ENCODE data around the gene BIK. TPM values are rescaled to one million over a fixed set of nuclear protein-coding genes. Genes with fewer than 3 reads are reported as not detected.

The BIK gene
- total RNA-seq, 1 donor from 2014 or later, result not detected

DNA sequence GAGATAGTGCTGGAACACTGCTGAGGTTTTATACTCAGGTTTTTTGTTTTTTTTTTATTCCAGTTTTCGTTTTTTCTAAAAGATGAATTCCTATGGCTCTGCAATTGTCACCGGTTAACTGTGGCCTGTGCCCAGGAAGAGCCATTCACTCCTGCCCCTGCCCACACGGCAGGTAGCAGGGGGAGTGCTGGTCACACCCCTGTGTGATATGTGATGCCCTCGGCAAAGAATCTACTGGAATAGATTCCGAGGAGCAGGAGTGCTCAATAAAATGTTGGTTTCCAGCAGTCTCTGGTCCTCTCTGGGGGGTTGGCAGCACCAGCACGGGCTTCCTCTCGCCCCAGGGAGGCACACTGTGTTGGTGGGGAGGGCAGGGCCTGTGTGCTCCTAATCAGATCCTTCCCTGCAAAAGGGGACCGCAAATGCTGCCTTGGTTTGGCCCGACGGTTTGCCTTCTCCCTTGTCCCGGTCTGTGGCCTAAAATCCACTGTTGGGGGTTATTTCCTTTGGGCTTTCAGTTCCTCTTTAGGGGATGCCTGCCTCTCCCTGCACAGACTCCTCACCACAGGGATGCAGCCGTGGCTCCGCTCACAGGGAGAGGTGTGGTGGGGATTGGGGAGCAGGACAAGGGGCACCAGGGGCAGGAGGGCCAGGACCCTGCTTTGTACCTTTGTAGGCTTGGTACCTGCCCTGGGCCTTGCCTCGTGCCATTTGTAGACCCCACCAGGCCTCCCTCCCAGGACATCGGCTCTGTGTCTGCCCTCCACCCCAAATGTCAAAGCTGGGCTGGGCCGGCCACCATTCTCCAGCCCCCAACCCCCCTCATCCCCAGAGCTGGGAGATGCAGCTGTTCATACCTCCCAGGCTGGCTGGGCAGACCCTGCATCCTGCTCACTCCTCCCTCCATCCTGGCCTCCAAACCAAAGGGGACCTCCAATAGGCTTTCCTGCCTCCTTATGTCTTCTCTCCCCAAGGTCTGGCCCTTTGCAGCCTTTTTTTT, 19.2 kb downstream of the BIK start:
- Histone ChIP-seq H3K36me3 (peaks cover 0 to 29% of the 10 kb centered on the region in 2 donors), H3K27ac (no peak overlapping the region), H3K9me3 (no peaks in the 10 kb centered on the region), H3K27me3 (no peaks in the 10 kb centered on the region), H3K4me3 (no peak overlapping the region), H3K4me1 (peaks cover 14% of the 10 kb centered on the region)
- TF ChIP-seq POLR2A (IDR thresholded peaks at IDR 0.05), result no peak
- no peak for TF ChIP-seq POLR2AphosphoS5 (IDR thresholded peaks at IDR 0.05; ENCODE audit: insufficient read depth in 1 of 2, low read depth in 1 of 2)
- no peak for TF ChIP-seq CTCF (IDR thresholded peaks at IDR 0.05)
- intact Hi-C loops (cut with DNase I), result no loop called here
- no peak for DNase-seq (ENCODE audit: extremely low spot score in 2 of 2)

GRCh38 chr22:43131773-43132501, 21.4 kb downstream of the BIK start:
- H3K27ac ChIP-seq, result no peak overlapping the region

GRCh38 chr22:43133401-43133800, 22.9 kb downstream of the BIK start:
- intact Hi-C loops (cut with DNase I), result no loop called here
- Histone ChIP-seq H3K27ac (no peak overlapping the region), H3K4me1 (peaks cover 11% of the 10 kb centered on the region), H3K36me3 (peaks cover 0 to 64% of the 10 kb centered on the region in 2 donors), H3K9me3 (no peaks in the 10 kb centered on the region), H3K27me3 (no peaks in the 10 kb centered on the region), H3K4me3 (no peak overlapping the region)
- TF ChIP-seq POLR2AphosphoS5 (IDR thresholded peaks at IDR 0.05; ENCODE audit: insufficient read depth in 1 of 2, low read depth in 1 of 2) (no peak), POLR2A (IDR thresholded peaks at IDR 0.05) (no peak), CTCF (IDR thresholded peaks at IDR 0.05) (no peak)
- no peak for DNase-seq (ENCODE audit: extremely low spot score in 2 of 2)

More at GRCh38 chr22:43131773-43132501, 21.4 kb downstream of the BIK start:
- TF ChIP-seq POLR2A (IDR thresholded peaks at IDR 0.05) (no peak), CTCF (IDR thresholded peaks at IDR 0.05) (no peak), POLR2AphosphoS5 (IDR thresholded peaks at IDR 0.05; ENCODE audit: insufficient read depth in 1 of 2, low read depth in 1 of 2) (no peak)
- Histone ChIP-seq H3K36me3 (peaks cover 0 to 49% of the 10 kb centered on the region in 2 donors), H3K4me1 (peaks cover 22% of the 10 kb centered on the region), H3K4me3 (no peak overlapping the region), H3K27me3 (no peaks in the 10 kb centered on the region), H3K9me3 (no peaks in the 10 kb centered on the region)
- DNase-seq (ENCODE audit: extremely low spot score in 2 of 2), result no peak
- intact Hi-C loops (cut with DNase I), result no loop called here

DNA sequence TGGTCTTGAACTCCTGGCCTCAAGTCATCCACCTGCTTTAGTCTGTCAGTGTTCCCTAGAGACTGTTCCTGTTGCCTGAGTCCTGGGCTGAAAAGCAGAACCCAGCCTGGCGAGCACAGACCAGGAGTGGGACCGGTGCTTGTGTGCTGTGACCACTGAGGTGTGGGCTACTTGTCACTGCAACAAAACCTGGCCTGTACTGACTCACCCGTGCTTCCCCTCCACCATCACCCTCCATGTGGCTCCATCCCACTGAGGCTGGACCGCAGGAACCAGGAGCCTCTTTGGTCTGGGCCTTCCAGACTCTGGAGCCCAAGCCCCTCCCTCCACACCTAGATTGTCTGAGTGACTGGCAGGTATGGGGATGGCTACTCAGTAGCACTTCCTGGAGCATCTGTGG, 24.0 kb downstream of the BIK start:
- no peaks in the 10 kb centered on the region for H3K9me3 ChIP-seq
- no peak for DNase-seq (ENCODE audit: extremely low spot score in 2 of 2)
- intact Hi-C loops (cut with DNase I), result no loop called here
- H3K36me3 ChIP-seq, result peaks cover 0 to 69% of the 10 kb centered on the region in 2 donors
- no peak overlapping the region for H3K27ac ChIP-seq
- H3K27me3 ChIP-seq, result no peaks in the 10 kb centered on the region
- no peak overlapping the region for H3K4me3 ChIP-seq
- peaks cover 11% of the 10 kb centered on the region for H3K4me1 ChIP-seq
- no peak for TF ChIP-seq CTCF (IDR thresholded peaks at IDR 0.05)
- no peak for TF ChIP-seq POLR2A (IDR thresholded peaks at IDR 0.05)
- TF ChIP-seq POLR2AphosphoS5 (IDR thresholded peaks at IDR 0.05; ENCODE audit: insufficient read depth in 1 of 2, low read depth in 1 of 2), result no peak

Measured in vagina (tissue), 2 donors.